GM23338 (cell line): ENCODE data around the gene TCL1A.
A peak's percentile ranks its signal among the peaks of the same experiment; 100 is the strongest.

Experiments
- CREB1 ChIP-seq: fragments of 250-450 bp; sonication (Bioruptor Pico); IDR thresholded peaks from 2 replicates; pipeline ENCODE4 v1.5.0; 2020; ENCODE audit warnings: low read depth, mild to moderate bottlenecking, moderate library complexity
- CTCF ChIP-seq, 2 experiments: fragments of 200-600 bp in 1 of 2; sonication (generic) in 1 of 2; conservative IDR thresholded peaks; 2 replicates each; pipeline versions ENCODE4 v1.5.1 to v1.6.1; 2016 to 2017; ENCODE audit warnings: antibody characterized with exemption in 2 of 2, low read depth in 2 of 2, mild to moderate bottlenecking in 2 of 2, moderate library complexity in 1 of 2

GRCh38 chr14:95679998-95680735, 33.8 kb downstream of the TCL1A start:
- TF ChIP-seq CTCF (conservative IDR thresholded peaks at IDR 0.05; ENCODE audit: low read depth in 2 of 2): peak; percentile 15 to 44; a peak in 3 of 4 replicates
- no peak for TF ChIP-seq CREB1
